GM23338 (cell line): ENCODE data around the gene EPHA7. TPM values are rescaled to one million over a fixed set of nuclear protein-coding genes. Genes with fewer than 3 reads are reported as not detected.

Experiments used
- ATAC-seq: fragments of 200-7000 bp; cut with Tn5 transposase; 3 replicates; pipeline ENCODE4 v1.9.1; 2020
- DNase-seq: peaks from one replicate; pipeline ENCODE4 v3.0.0-alpha.2; 2015; ENCODE audit warnings: low spot score
- H2AFZ ChIP-seq: fragments of 200-600 bp; sonication (generic); 2 replicates; pipeline ENCODE4 v1.8.0; 2016; ENCODE audit warnings: antibody characterized with exemption, mild to moderate bottlenecking, moderate library complexity
- H3F3A ChIP-seq: fragments of 200-600 bp; sonication (generic); replicated peaks from 2 replicates; pipeline ENCODE4 v1.8.0; 2017; ENCODE audit warnings: antibody characterized with exemption, mixed run types, low read depth
- H3K27ac ChIP-seq: fragments of 200-600 bp; sonication (generic); 2 replicates; pipeline ENCODE4 v1.6.1; 2016; ENCODE audit warnings: low read depth
- H3K27me3 ChIP-seq: fragments of 200-600 bp; sonication (generic); 2 replicates; pipeline ENCODE4 v1.8.0; 2016; ENCODE audit warnings: mild to moderate bottlenecking, mixed run types, moderate library complexity; ENCODE audit not compliant: insufficient read depth
- H3K36me3 ChIP-seq: fragments of 200-600 bp; sonication (generic); 2 replicates; pipeline ENCODE4 v1.8.0; 2016; ENCODE audit warnings: mild to moderate bottlenecking; ENCODE audit not compliant: insufficient read depth
- H3K4me1 ChIP-seq: fragments of 200-600 bp; sonication (generic); 2 replicates; pipeline ENCODE4 v1.8.0; 2016; ENCODE audit warnings: mild to moderate bottlenecking, moderate library complexity; ENCODE audit not compliant: insufficient read depth
- H3K4me2 ChIP-seq: fragments of 200-600 bp; sonication (generic); 2 replicates; pipeline ENCODE4 v1.7.1; 2017; ENCODE audit warnings: mixed run types
- H3K4me3 ChIP-seq: fragments of 200-600 bp; sonication (generic); 2 replicates; pipeline ENCODE4 v1.6.1; 2016; ENCODE audit warnings: mixed run types
- H3K79me2 ChIP-seq: fragments of 200-600 bp; sonication (generic); replicated peaks from 2 replicates; pipeline ENCODE4 v1.8.0; 2017; ENCODE audit warnings: mild to moderate bottlenecking; ENCODE audit not compliant: insufficient read depth
- H3K9me2 ChIP-seq: fragments of 200-600 bp; sonication (generic); 2 replicates; pipeline ENCODE4 v1.8.0; 2017; ENCODE audit not compliant: insufficient read depth
- H4K20me1 ChIP-seq: fragments of 200-600 bp; sonication (generic); replicated peaks from 2 replicates; pipeline ENCODE4 v1.8.0; 2017; ENCODE audit warnings: mild to moderate bottlenecking; ENCODE audit not compliant: insufficient read depth
- H3K27ac Mint-ChIP-seq: 2 replicates; pipeline ENCODE4 v1.8.0; 2020; ENCODE audit warnings: inconsistent platforms, mild to moderate bottlenecking, moderate library complexity, mixed read lengths
- H3K27me3 Mint-ChIP-seq: 3 replicates; pipeline ENCODE4 v1.8.0; 2022; ENCODE audit warnings: low read depth, mild to moderate bottlenecking, moderate library complexity, mixed read lengths, inconsistent platforms; ENCODE audit not compliant: insufficient read depth, poor library complexity
- H3K36me3 Mint-ChIP-seq: 3 replicates; pipeline ENCODE4 v1.8.0; 2021; ENCODE audit warnings: low read depth, mild to moderate bottlenecking, inconsistent platforms, moderate library complexity, mixed read lengths
- H3K4me1 Mint-ChIP-seq: 3 replicates; pipeline ENCODE4 v1.8.0; 2020; ENCODE audit warnings: mild to moderate bottlenecking, inconsistent platforms, mixed read lengths
- H3K4me3 Mint-ChIP-seq: 3 replicates; pipeline ENCODE4 v1.8.0; 2021; ENCODE audit warnings: moderate library complexity, mild to moderate bottlenecking, inconsistent platforms, mixed read lengths
- H3K9me3 Mint-ChIP-seq: 3 replicates; pipeline ENCODE4 v1.8.0; 2020; ENCODE audit warnings: moderate library complexity, mild to moderate bottlenecking, inconsistent platforms, mixed read lengths
- CREB1 ChIP-seq: fragments of 250-450 bp; sonication (Bioruptor Pico); IDR thresholded peaks from 2 replicates; pipeline ENCODE4 v1.5.0; 2020; ENCODE audit warnings: low read depth, mild to moderate bottlenecking, moderate library complexity
- CTCF ChIP-seq, 2 experiments: fragments of 200-600 bp in 1 of 2; sonication (generic) in 1 of 2; conservative IDR thresholded peaks; 2 replicates each; pipeline versions ENCODE4 v1.5.1 to v1.6.1; 2016 to 2017; ENCODE audit warnings: antibody characterized with exemption in 2 of 2, low read depth in 2 of 2, mild to moderate bottlenecking in 2 of 2, moderate library complexity in 1 of 2
- ETS1 ChIP-seq: IDR thresholded peaks from 2 replicates; pipeline ENCODE4 v1.6.1; 2016; ENCODE audit warnings: antibody characterized with exemption
- EZH2 ChIP-seq: fragments of 200-600 bp; sonication (generic); IDR thresholded peaks from one replicate; pipeline ENCODE4 v1.8.0; 2017; ENCODE audit warnings: antibody characterized with exemption, mild to moderate bottlenecking, low read depth; ENCODE audit not compliant: unreplicated experiment
- EZH2phosphoT487 ChIP-seq: fragments of 200-600 bp; sonication (generic); IDR thresholded peaks from one replicate; pipeline ENCODE4 v1.8.1; 2018; ENCODE audit warnings: antibody characterized with exemption; ENCODE audit not compliant: unreplicated experiment
- JUNB ChIP-seq: IDR thresholded peaks from one replicate; pipeline ENCODE4 v1.6.1; 2016; ENCODE audit warnings: antibody characterized with exemption; ENCODE audit not compliant: unreplicated experiment
- NANOG ChIP-seq: IDR thresholded peaks from 2 replicates; pipeline ENCODE4 v1.6.1; 2016; ENCODE audit warnings: antibody characterized with exemption, borderline replicate concordance
- POLR2AphosphoS5 ChIP-seq: IDR thresholded peaks from 2 replicates; pipeline ENCODE4 v1.6.1; 2016; ENCODE audit warnings: antibody characterized with exemption, low read depth
- REST ChIP-seq: IDR thresholded peaks from one replicate; pipeline ENCODE4 v1.6.1; 2018; ENCODE audit warnings: antibody characterized with exemption; ENCODE audit not compliant: unreplicated experiment
- STAT1 ChIP-seq: IDR thresholded peaks from one replicate; pipeline ENCODE4 v1.6.1; 2016; ENCODE audit warnings: antibody characterized with exemption; ENCODE audit not compliant: unreplicated experiment
- ZNF114 ChIP-seq: fragments of 250-450 bp; sonication (Bioruptor Pico); IDR thresholded peaks from 2 replicates; pipeline ENCODE4 v1.5.0; 2020; ENCODE audit warnings: mild to moderate bottlenecking, moderate library complexity
- ZNF331 ChIP-seq: fragments of 250-450 bp; sonication (Bioruptor Pico); IDR thresholded peaks from 2 replicates; pipeline ENCODE4 v1.5.0; 2020; ENCODE audit warnings: low read depth, mild to moderate bottlenecking, moderate library complexity
- ZNF462 ChIP-seq: fragments of 250-450 bp; sonication (Bioruptor Pico); IDR thresholded peaks from 2 replicates; pipeline ENCODE4 v1.5.0; 2020; ENCODE audit warnings: mild to moderate bottlenecking, moderate library complexity
- polyA plus RNA-seq: library from polyadenylated mRNA; unstranded; fragments of >200 nt; fragmentation: Nextera tagmentation; extraction: Ambion mirVana; gene quantifications from 2 replicates; pipeline ENCODE4 v1.2.1, GENCODE V29; 2016
- total RNA-seq: library from RNA; depleted of rRNA; stranded (reverse); fragments of >200 nt; shearing (Covaris generic); gene quantifications from 2 replicates; pipeline ENCODE4 v1.2.3, GENCODE V29; 2014

The EPHA7 gene
- total and polyA plus RNA-seq, 2 experiments from 2014 or later = 3.3 to 7.3 TPM

GRCh38 chr6:93369586-93370134, 49.7 kb downstream of the EPHA7 start:
- TF ChIP-seq NANOG = no peak
- no peak for TF ChIP-seq STAT1
- no peak for TF ChIP-seq ZNF114 (CRISPR knock-in tag)
- TF ChIP-seq ZNF331 (CRISPR knock-in tag) = no peak
- TF ChIP-seq EZH2phosphoT487 = no peak
- no peak for TF ChIP-seq POLR2AphosphoS5
- TF ChIP-seq CTCF (conservative IDR thresholded peaks at IDR 0.05; ENCODE audit: low read depth in 2 of 2) = no peak
- no peak for TF ChIP-seq ETS1
- no peak for TF ChIP-seq CREB1
- TF ChIP-seq JUNB = no peak
- TF ChIP-seq EZH2 = no peak
- no peak for TF ChIP-seq REST
- no peak for TF ChIP-seq ZNF462 (CRISPR knock-in tag)
- no peaks in the 10 kb centered on the region for H3K27me3 Mint-ChIP-seq
- Histone ChIP-seq H3K4me2 (no peak overlapping the region), H4K20me1 (no peaks in the 10 kb centered on the region), H2AFZ (no peak overlapping the region), H3K79me2 (no peaks in the 10 kb centered on the region), H3K27me3 (no peaks in the 10 kb centered on the region), H3F3A (no peaks in the 10 kb centered on the region), H3K27ac (no peak overlapping the region), H3K4me1 (no peaks in the 10 kb centered on the region), H3K36me3 (no peaks in the 10 kb centered on the region), H3K9me2 (no peaks in the 10 kb centered on the region), H3K4me3 (no peak overlapping the region)
- H3K9me3 Mint-ChIP-seq = no peaks in the 10 kb centered on the region
- no peaks in the 10 kb centered on the region for H3K36me3 Mint-ChIP-seq
- no peak for ATAC-seq
- H3K27ac Mint-ChIP-seq = no peak overlapping the region
- no peak for DNase-seq
- H3K4me1 Mint-ChIP-seq = no peaks in the 10 kb centered on the region
- no peak overlapping the region for H3K4me3 Mint-ChIP-seq
